ENCODE data around the gene ANKRD44. TPM values are rescaled to one million over a fixed set of nuclear protein-coding genes. Genes with fewer than 3 reads are reported as not detected.

The ANKRD44 gene
- polyA plus RNA-seq, 1 experiment, result 14.7 TPM

GRCh38 chr2:197297772-197298318 lies 12.7 kb downstream of the ANKRD44 start:
- no peak overlapping the region for H3K27ac ChIP-seq (ENCODE audit: low read depth, low read length)
- no peak for TF ChIP-seq CTCF (IDR thresholded peaks at IDR 0.05; ENCODE audit: low read depth, low read length)
- H3K4me3 ChIP-seq (ENCODE audit: low read depth, low read length), result no peak overlapping the region
- no peak for DNase-seq (ENCODE audit: low read depth, low spot score)
- no peaks in the 10 kb centered on the region for H3K9me3 ChIP-seq (ENCODE audit: control insufficient read depth, insufficient read depth, low read length)
- ChIA-PET CTCF (interaction anchor here (1.1 kb wide), 1 partner anchor 107 kb away, joined by 3 read pairs; no protein-coding TSS in a partner anchor), POLR2A (no interaction called here)
- no peaks in the 10 kb centered on the region for H3K27me3 ChIP-seq (ENCODE audit: control insufficient read depth, insufficient read depth, low read length)

GRCh38 chr2:197297266-197297665 lies 13.3 kb downstream of the ANKRD44 start:
- Histone ChIP-seq H3K27me3 (ENCODE audit: control insufficient read depth, insufficient read depth, low read length) (no peaks in the 10 kb centered on the region), H3K9me3 (ENCODE audit: control insufficient read depth, insufficient read depth, low read length) (no peaks in the 10 kb centered on the region), H3K27ac (ENCODE audit: low read depth, low read length) (no peak overlapping the region), H3K4me3 (ENCODE audit: low read depth, low read length) (no peak overlapping the region)
- TF ChIP-seq CTCF (IDR thresholded peaks at IDR 0.05; ENCODE audit: low read depth, low read length), result no peak
- ChIA-PET CTCF (interaction anchor here (1.1 kb wide), 1 partner anchor 106 kb away, joined by 3 read pairs; no protein-coding TSS in a partner anchor), POLR2A (no interaction called here)
- DNase-seq (ENCODE audit: low read depth, low spot score), result no peak

- no peak overlapping the region for H3K27ac ChIP-seq (ENCODE audit: low read depth, low read length)
- H3K4me3 ChIP-seq (ENCODE audit: low read depth, low read length), result no peak overlapping the region
- POLR2A ChIA-PET, result no interaction called here
- H3K9me3 ChIP-seq (ENCODE audit: control insufficient read depth, insufficient read depth, low read length), result no peaks in the 10 kb centered on the region
- no peaks in the 10 kb centered on the region for H3K27me3 ChIP-seq (ENCODE audit: control insufficient read depth, insufficient read depth, low read length)
- no peak for DNase-seq (ENCODE audit: low read depth, low spot score)
- no peak for TF ChIP-seq CTCF (IDR thresholded peaks at IDR 0.05; ENCODE audit: low read depth, low read length)
- CTCF ChIA-PET, result interaction anchor here (1.1 kb wide), 1 partner anchor 106 kb away, joined by 3 read pairs; no protein-coding TSS in a partner anchor
These were observed 13.7 kb downstream of the ANKRD44 start for GRCh38 chr2:197296835-197297234.

- Histone ChIP-seq H3K27ac (ENCODE audit: low read depth, low read length) (no peak overlapping the region), H3K27me3 (ENCODE audit: control insufficient read depth, insufficient read depth, low read length) (no peaks in the 10 kb centered on the region), H3K9me3 (ENCODE audit: control insufficient read depth, insufficient read depth, low read length) (no peaks in the 10 kb centered on the region; the same call in 1 of the 2 replicates), H3K4me3 (ENCODE audit: low read depth, low read length) (no peak overlapping the region)
- no peak for TF ChIP-seq CTCF (IDR thresholded peaks at IDR 0.05; ENCODE audit: low read depth, low read length)
- POLR2A ChIA-PET, result no interaction called here
- no peak for DNase-seq (ENCODE audit: low read depth, low spot score)
- CTCF ChIA-PET, result interaction anchor here (1.2 to 1.9 kb wide), 2 partner anchors 104 to 181 kb away, joined by 4 read pairs; no protein-coding TSS in a partner anchor
These were observed 16.3 kb downstream of the ANKRD44 start for GRCh38 chr2:197294260-197294659.

- Histone ChIP-seq H3K4me3 (ENCODE audit: low read depth, low read length) (no peak overlapping the region), H3K27me3 (ENCODE audit: control insufficient read depth, insufficient read depth, low read length) (no peaks in the 10 kb centered on the region), H3K27ac (ENCODE audit: low read depth, low read length) (no peak overlapping the region), H3K9me3 (ENCODE audit: control insufficient read depth, insufficient read depth, low read length) (no peaks in the 10 kb centered on the region; the same call in 1 of the 2 replicates)
- CTCF ChIA-PET, result interaction anchor here (1.2 to 1.9 kb wide), 2 partner anchors 103 to 180 kb away, joined by 4 read pairs; no protein-coding TSS in a partner anchor
- TF ChIP-seq CTCF (IDR thresholded peaks at IDR 0.05; ENCODE audit: low read depth, low read length), result no peak
- POLR2A ChIA-PET, result no interaction called here
- DNase-seq (ENCODE audit: low read depth, low spot score), result no peak
These were observed 17.1 kb downstream of the ANKRD44 start for GRCh38 chr2:197293252-197294007.

All from AG04450 (cell line).